ENCODE data around the gene GABRA5.
A peak's percentile ranks its signal among the peaks of the same experiment; 100 is the strongest.
"Not testable (repeated sequence)": the region's sequence is repeated elsewhere in the genome, so short reads cannot be mapped to it uniquely, and the experiment has no call there.

Gene GABRA5

GRCh38 chr15:26879706-26880105 lies 12.8 kb downstream of the GABRA5 start:
- no peak for DNase-seq

GRCh38 chr15:26882112-26882511 lies 15.2 kb downstream of the GABRA5 start:
- DNase-seq, result no peak

GRCh38 chr15:26882616-26883365 lies 15.9 kb downstream of the GABRA5 start:
- no peak for DNase-seq

GRCh38 chr15:26883466-26883865 lies 16.6 kb downstream of the GABRA5 start:
- DNase-seq, result no peak

- no peak for DNase-seq
These were observed 19.7 kb downstream of the GABRA5 start for GRCh38 chr15:26886566-26886965.

GRCh38 chr15:26887926-26888666 lies 21.2 kb downstream of the GABRA5 start:
- DNase-seq, result no peak

- DNase-seq, result no peak
These were observed 21.9 kb downstream of the GABRA5 start for GRCh38 chr15:26888761-26889160.

- no peak for DNase-seq
These were observed 22.5 kb downstream of the GABRA5 start for GRCh38 chr15:26889298-26889898.

- no peak for DNase-seq
These were observed 23.6 kb downstream of the GABRA5 start for GRCh38 chr15:26890451-26890850.

- DNase-seq, result no peak
These were observed 24.1 kb downstream of the GABRA5 start for GRCh38 chr15:26890988-26891387.

GRCh38 chr15:26891448-26892181 lies 24.8 kb downstream of the GABRA5 start:
- peak; percentile 17 for DNase-seq

- DNase-seq, result no peak
These were observed 25.3 kb downstream of the GABRA5 start for GRCh38 chr15:26892182-26892518.

GRCh38 chr15:26892678-26893077 lies 25.8 kb downstream of the GABRA5 start:
- no peak for DNase-seq

- DNase-seq, result no peak
These were observed 26.6 kb downstream of the GABRA5 start for GRCh38 chr15:26893351-26894065.

GRCh38 chr15:26894181-26894580 lies 27.3 kb downstream of the GABRA5 start:
- no peak for DNase-seq

GRCh38 chr15:26895346-26895745 lies 28.5 kb downstream of the GABRA5 start:
- DNase-seq, result not testable (repeated sequence)

GRCh38 chr15:26899658-26900057 lies 32.8 kb downstream of the GABRA5 start:
- no peak for DNase-seq

GRCh38 chr15:26901041-26901440 lies 34.2 kb downstream of the GABRA5 start:
- DNase-seq, result no peak

GRCh38 chr15:26910715-26911114 lies 43.9 kb downstream of the GABRA5 start:
- no peak for DNase-seq

GRCh38 chr15:26921433-26921832 lies 54.6 kb downstream of the GABRA5 start:
- no peak for DNase-seq

GRCh38 chr15:26926081-26926480 lies 59.2 kb downstream of the GABRA5 start:
- DNase-seq, result no peak

- DNase-seq, result no peak
These were observed 61.2 kb downstream of the GABRA5 start for GRCh38 chr15:26928051-26928450.

GRCh38 chr15:26929588-26929987 lies 62.7 kb downstream of the GABRA5 start:
- no peak for DNase-seq

Data from NCI-H446 treated with DMSO at 0.1 percent for 48 hours (cell line).